GM19467 (cell line): ENCODE results near the gene TCF3.

Experiments used
- ATAC-seq: cut with Tn5 transposase; IDR thresholded peaks from one replicate; pipeline ENCODE4 v1.9.1; 2021; ENCODE audit warnings: mild to moderate bottlenecking, moderate library complexity; ENCODE audit not compliant: unreplicated experiment

The TCF3 gene

GRCh38 chr19:1567848-1568227, 84.6 kb downstream of the TCF3 start:
- ATAC-seq: no peak

GRCh38 chr19:1567116-1567847, 85.1 kb downstream of the TCF3 start:
- ATAC-seq: no peak

- no peak for ATAC-seq
Observed at GRCh38 chr19:1566392-1567115, 85.9 kb downstream of the TCF3 start.

- ATAC-seq: no peak
Observed at GRCh38 chr19:1563251-1563650, 89.2 kb downstream of the TCF3 start.

- ATAC-seq: no peak
Observed at GRCh38 chr19:1561236-1561842, 91.1 kb downstream of the TCF3 start.

GRCh38 chr19:1560286-1560882, 92.0 kb downstream of the TCF3 start:
- no peak for ATAC-seq
